Esophagus muscularis mucosa (tissue), 4 donors: Measurements from ENCODE around the gene TSSC4. TPM values are rescaled to one million over a fixed set of nuclear protein-coding genes. Genes with fewer than 3 reads are reported as not detected.
A peak's percentile ranks its signal among the peaks of the same experiment; 100 is the strongest.

Experiments used
- DNase-seq: peaks from one replicate; pipeline ENCODE4 v3.0.0-alpha.2; 2017; ENCODE audit errors: extremely low spot score
- H3K27ac ChIP-seq, 4 donors: fragments of 200-600 bp; sonication (generic); replicated peaks in 1 of 4; 1 replicate in 3 of 4; 2 replicates in 1 of 4; pipeline ENCODE4 v1.5.1; 2016 to 2019; ENCODE audit warnings: mild to moderate bottlenecking in 1 of 4
- H3K27me3 ChIP-seq, 4 donors: fragments of 200-600 bp; sonication (generic); one replicate each; pipeline versions ENCODE4 v1.5.1 to v1.6.0; 2016 to 2019
- H3K36me3 ChIP-seq, 4 donors: fragments of 200-600 bp; sonication (generic); one replicate each; pipeline ENCODE4 v1.5.1; 2016 to 2019
- H3K4me1 ChIP-seq, 4 donors: fragments of 200-600 bp; sonication (generic); one replicate each; pipeline ENCODE4 v1.5.1; 2016 to 2019
- H3K4me3 ChIP-seq, 4 donors: fragments of 200-600 bp; sonication (generic); 1 replicate in 2 of 4; 2 replicates in 2 of 4; pipeline ENCODE4 v1.5.1; 2016 to 2019; ENCODE audit warnings: mild to moderate bottlenecking in 4 of 4, moderate library complexity in 1 of 4
- H3K9me3 ChIP-seq, 4 donors: fragments of 200-600 bp; sonication (generic); 1 replicate in 3 of 4; 2 replicates in 1 of 4; pipeline ENCODE4 v1.5.1; 2016 to 2019
- EP300 ChIP-seq: sonication (generic); formaldehyde crosslinking; IDR thresholded peaks from one replicate; pipeline ENCODE4 v1.6.1; 2017; ENCODE audit warnings: antibody characterized with exemption
- POLR2A ChIP-seq: fragments of 450-650 bp; IDR thresholded peaks from one replicate; pipeline ENCODE4 v1.6.1; 2017; ENCODE audit warnings: antibody characterized with exemption, moderate library complexity, mild to moderate bottlenecking, low read depth
- POLR2AphosphoS5 ChIP-seq, 2 donors: sonication (generic); formaldehyde crosslinking; IDR thresholded peaks; one replicate each; pipeline ENCODE4 v1.6.1; 2017; ENCODE audit warnings: antibody characterized with exemption in 2 of 2
- WGBS: methylation state at CpG from one replicate; pipeline ENCODE4 v1.1.5; 2018; 5-methylcytosine and 5-hydroxymethylcytosine counted together
- intact Hi-C: fragments of 100-400 bp; cut with DNase I; formaldehyde crosslinking; loops from one replicate; pipeline ENCODE4 v1.15.1; 2023
- total RNA-seq, 4 donors: library from RNA; depleted of rRNA; stranded (reverse); fragments of >200 nt; gene quantifications; one replicate each; pipeline versions ENCODE4 v1.1.0 to v1.2.1, GENCODE V29; 2016
- TF ChIP-seq, protein P1 (sequence below), 3 experiments: fragments of 200-600 bp in 2 of 3; fragments of 450-650 bp in 1 of 3; sonication (generic) in 2 of 3; IDR thresholded peaks; one replicate each; pipeline ENCODE4 v1.5.1; 2017 to 2019; ENCODE audit warnings: antibody characterized with exemption in 3 of 3, mild to moderate bottlenecking in 2 of 3, moderate library complexity in 1 of 3

The TSSC4 gene
- total RNA-seq, 4 donors from 2014 or later: 46.9 to 76.9 (median 70.6) TPM

- Histone ChIP-seq H3K36me3 (peaks cover 0 to 64% (median 37%) of the 10 kb centered on the region in 4 donors), H3K4me1 (peaks cover 85 to 100% (median 99%) of the 10 kb centered on the region in 4 donors), H3K4me3 (no peak overlapping the region), H3K27ac (peak overlapping the region; percentile 98 to 100 (median 100)), H3K9me3 (no peaks in the 10 kb centered on the region), H3K27me3 (no peaks in the 10 kb centered on the region)
- intact Hi-C loops: no loop called here
- WGBS: 53% methylated on average over 5 of the region's 15 CpGs
- no peak for DNase-seq
- no peak for TF ChIP-seq POLR2AphosphoS5 (IDR thresholded peaks at IDR 0.05)
- TF ChIP-seq, protein P1, sequence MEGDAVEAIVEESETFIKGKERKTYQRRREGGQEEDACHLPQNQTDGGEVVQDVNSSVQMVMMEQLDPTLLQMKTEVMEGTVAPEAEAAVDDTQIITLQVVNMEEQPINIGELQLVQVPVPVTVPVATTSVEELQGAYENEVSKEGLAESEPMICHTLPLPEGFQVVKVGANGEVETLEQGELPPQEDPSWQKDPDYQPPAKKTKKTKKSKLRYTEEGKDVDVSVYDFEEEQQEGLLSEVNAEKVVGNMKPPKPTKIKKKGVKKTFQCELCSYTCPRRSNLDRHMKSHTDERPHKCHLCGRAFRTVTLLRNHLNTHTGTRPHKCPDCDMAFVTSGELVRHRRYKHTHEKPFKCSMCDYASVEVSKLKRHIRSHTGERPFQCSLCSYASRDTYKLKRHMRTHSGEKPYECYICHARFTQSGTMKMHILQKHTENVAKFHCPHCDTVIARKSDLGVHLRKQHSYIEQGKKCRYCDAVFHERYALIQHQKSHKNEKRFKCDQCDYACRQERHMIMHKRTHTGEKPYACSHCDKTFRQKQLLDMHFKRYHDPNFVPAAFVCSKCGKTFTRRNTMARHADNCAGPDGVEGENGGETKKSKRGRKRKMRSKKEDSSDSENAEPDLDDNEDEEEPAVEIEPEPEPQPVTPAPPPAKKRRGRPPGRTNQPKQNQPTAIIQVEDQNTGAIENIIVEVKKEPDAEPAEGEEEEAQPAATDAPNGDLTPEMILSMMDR (IDR thresholded peaks at IDR 0.05): peak in 1 of 3 experiments; percentile 30
Observed at GRCh38 chr11:2388431-2389376, 11.8 kb upstream of the TSSC4 start.

DNA sequence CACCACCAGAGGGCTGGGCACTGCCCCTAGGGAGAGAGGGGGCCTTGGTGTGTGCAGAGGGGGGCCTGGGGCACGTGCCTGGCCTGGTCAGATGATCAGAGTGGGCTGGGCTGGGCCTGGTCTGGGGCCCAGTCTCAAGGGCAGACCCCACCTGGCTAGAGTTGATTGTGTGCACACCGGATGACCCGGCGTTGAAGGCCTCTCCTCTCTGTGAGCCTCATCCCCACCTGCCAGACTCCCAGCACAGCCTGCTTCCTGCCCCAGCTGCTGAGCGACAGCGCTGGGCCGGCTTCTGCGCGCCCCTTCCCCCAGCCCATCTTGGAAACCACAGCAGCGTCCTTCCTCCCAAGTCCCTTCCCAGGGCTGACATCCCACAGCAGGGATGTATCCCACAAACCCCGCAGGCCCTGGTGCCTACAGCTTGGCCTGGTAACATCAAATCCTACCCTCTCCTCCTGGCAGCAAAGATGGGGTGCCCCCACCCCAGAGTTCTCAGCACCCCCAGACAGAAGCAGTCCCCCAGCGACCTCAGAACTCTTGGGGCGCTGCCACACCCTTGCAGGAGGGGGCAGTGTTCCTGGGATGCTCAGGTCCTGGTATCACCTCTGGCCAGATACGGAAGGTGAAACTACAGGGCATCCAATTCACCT, 11.0 kb upstream of the TSSC4 start:
- H3K27ac ChIP-seq: peak overlapping the region; percentile 98 to 100 (median 100)
- H3K27me3 ChIP-seq: no peaks in the 10 kb centered on the region
- TF ChIP-seq EP300 (no peak), POLR2AphosphoS5 (IDR thresholded peaks at IDR 0.05) (no peak), POLR2A (no peak)
- TF ChIP-seq, protein P1 (IDR thresholded peaks at IDR 0.05): peak in 2 of 3 experiments; percentile 1 to 14
- WGBS: 36% methylated on average over 12 of the region's 14 CpGs
- peaks cover 3 to 72% (median 45%) of the 10 kb centered on the region in 4 donors for H3K36me3 ChIP-seq
- no peaks in the 10 kb centered on the region for H3K9me3 ChIP-seq
- intact Hi-C loops: no loop called here
- no peak for DNase-seq
- H3K4me3 ChIP-seq: peak overlapping the region in 1 of 4 donors; percentile 30
- peaks cover 77 to 100% (median 99%) of the 10 kb centered on the region in 4 donors for H3K4me1 ChIP-seq

- intact Hi-C loops: no loop called here
- Histone ChIP-seq H3K4me1 (peaks cover 70 to 100% (median 97%) of the 10 kb centered on the region in 4 donors), H3K27ac (peak overlapping the region; percentile 98 to 100 (median 100)), H3K9me3 (no peaks in the 10 kb centered on the region), H3K36me3 (peaks cover 10 to 75% (median 50%) of the 10 kb centered on the region in 4 donors), H3K27me3 (no peaks in the 10 kb centered on the region), H3K4me3 (peak overlapping the region in 3 of 4 donors; percentile 18 to 30 (median 21))
- DNase-seq: no peak
- WGBS: 77% methylated on average over 15 of the region's 23 CpGs
- no peak for TF ChIP-seq POLR2A
- peak; percentile 43 to 75 for TF ChIP-seq POLR2AphosphoS5 (IDR thresholded peaks at IDR 0.05)
Observed at GRCh38 chr11:2390091-2390724, 10.3 kb upstream of the TSSC4 start.

DNA sequence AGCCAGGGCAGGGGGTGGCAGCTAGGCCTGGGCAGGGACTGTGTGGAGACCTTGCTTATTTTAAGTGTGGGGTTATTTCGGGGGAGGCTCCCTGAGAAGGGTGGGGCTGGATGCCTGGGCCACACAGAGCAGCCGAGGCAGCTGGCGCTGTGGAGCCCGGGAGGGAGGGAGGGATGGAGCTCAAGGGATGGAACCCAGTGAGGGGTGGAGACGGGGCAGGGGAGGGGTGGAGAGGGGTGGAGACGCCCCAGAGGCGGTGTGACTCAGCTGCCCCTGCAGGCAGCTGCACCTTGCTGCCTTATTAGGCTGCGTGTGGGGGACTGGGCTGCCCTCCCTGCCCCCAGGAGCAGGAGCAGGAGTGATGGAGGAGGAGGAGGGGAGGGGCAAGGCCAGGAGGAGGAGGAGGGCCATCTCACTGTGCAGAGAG, 9.8 kb upstream of the TSSC4 start:
- H3K4me1 ChIP-seq: peaks cover 64 to 100% (median 92%) of the 10 kb centered on the region in 4 donors
- H3K36me3 ChIP-seq: peaks cover 15 to 75% (median 53%) of the 10 kb centered on the region in 4 donors
- no peaks in the 10 kb centered on the region for H3K9me3 ChIP-seq
- TF ChIP-seq POLR2AphosphoS5 (IDR thresholded peaks at IDR 0.05): peak; percentile 65 to 68
- TF ChIP-seq, protein P1 (IDR thresholded peaks at IDR 0.05): no peak
- no peaks in the 10 kb centered on the region for H3K27me3 ChIP-seq
- DNase-seq: no peak
- peak overlapping the region; percentile 98 to 100 (median 100) for H3K27ac ChIP-seq
- peak overlapping the region in 3 of 4 donors; percentile 18 to 30 (median 21) for H3K4me3 ChIP-seq
- intact Hi-C loops: no loop called here
- WGBS: 15% methylated on average over 7 of the region's 8 CpGs
